H9 (cell line): ENCODE measurements around the gene C2CD2. TPM values are rescaled to one million over a fixed set of nuclear protein-coding genes. Genes with fewer than 3 reads are reported as not detected.

ENCODE experiments used
- DNase-seq: peaks from one replicate; pipeline ENCODE4 v3.0.0-alpha.2; 2017
- H2AFZ ChIP-seq: one replicate; pipeline ENCODE4 v1.6.1; 2013; ENCODE audit warnings: mild to moderate bottlenecking, low read length, control low read depth, moderate library complexity
- H2AK5ac ChIP-seq: 2 replicates; pipeline ENCODE4 v1.6.1; 2013; ENCODE audit warnings: low read length, control low read depth, mixed read lengths; ENCODE audit not compliant: insufficient read length
- H2BK120ac ChIP-seq: one replicate; pipeline ENCODE4 v1.6.1; 2013; ENCODE audit warnings: low read depth, mild to moderate bottlenecking, low read length, control low read depth, inconsistent platforms; ENCODE audit not compliant: poor library complexity, severe bottlenecking
- H2BK12ac ChIP-seq: 2 replicates; pipeline ENCODE4 v1.6.1; 2013; ENCODE audit warnings: low read length, control low read depth, mixed read lengths, low read depth; ENCODE audit not compliant: insufficient read length
- H2BK15ac ChIP-seq: 2 replicates; pipeline ENCODE4 v1.6.1; 2013; ENCODE audit warnings: low read depth, low read length, control low read depth
- H2BK20ac ChIP-seq: one replicate; pipeline ENCODE4 v1.6.1; 2013; ENCODE audit warnings: low read depth, mild to moderate bottlenecking, low read length, control low read depth, inconsistent platforms; ENCODE audit not compliant: poor library complexity, severe bottlenecking
- H2BK5ac ChIP-seq: 2 replicates; pipeline ENCODE4 v1.6.1; 2013; ENCODE audit warnings: low read length, control low read depth, mixed read lengths; ENCODE audit not compliant: insufficient read length
- H3K14ac ChIP-seq: 2 replicates; pipeline ENCODE4 v1.6.1; 2013; ENCODE audit warnings: low read length, control low read depth; ENCODE audit not compliant: insufficient read depth
- H3K18ac ChIP-seq: 2 replicates; pipeline ENCODE4 v1.6.1; 2013; ENCODE audit warnings: low read depth, mild to moderate bottlenecking, mixed read lengths, low read length, control low read depth; ENCODE audit not compliant: insufficient read length
- H3K23ac ChIP-seq: 2 replicates; pipeline ENCODE4 v1.6.1; 2013; ENCODE audit warnings: low read length, control low read depth, mixed read lengths, low read depth; ENCODE audit not compliant: insufficient read length
- H3K23me2 ChIP-seq: 2 replicates; pipeline ENCODE4 v1.6.1; 2013; ENCODE audit warnings: low read depth, mild to moderate bottlenecking, mixed read lengths, low read length, control low read depth; ENCODE audit not compliant: insufficient read length, poor library complexity, severe bottlenecking
- H3K27ac ChIP-seq: 2 replicates; pipeline ENCODE4 v1.5.1; 2013; ENCODE audit warnings: low read length, control low read depth, mixed read lengths, low read depth; ENCODE audit not compliant: insufficient read length
- H3K27me3 ChIP-seq: 2 replicates; pipeline ENCODE4 v1.6.1; 2013; ENCODE audit warnings: low read length, control low read depth, inconsistent platforms; ENCODE audit not compliant: insufficient read depth
- H3K4ac ChIP-seq: 2 replicates; pipeline ENCODE4 v1.6.1; 2013; ENCODE audit warnings: low read depth, mild to moderate bottlenecking, control low read depth, inconsistent platforms, low read length, moderate library complexity
- H3K4me1 ChIP-seq: 2 replicates; pipeline ENCODE4 v1.6.1; 2013; ENCODE audit warnings: low read length, control low read depth, inconsistent platforms; ENCODE audit not compliant: insufficient read depth
- H3K4me2 ChIP-seq: 2 replicates; pipeline ENCODE4 v1.6.1; 2013; ENCODE audit warnings: low read length, control low read depth, mixed read lengths; ENCODE audit not compliant: insufficient read length, insufficient read depth
- H3K56ac ChIP-seq: 2 replicates; pipeline ENCODE4 v1.6.1; 2013; ENCODE audit warnings: low read depth, mild to moderate bottlenecking, mixed read lengths, low read length, control low read depth; ENCODE audit not compliant: insufficient read length
- H3K79me1 ChIP-seq: 2 replicates; pipeline ENCODE4 v1.6.1; 2013; ENCODE audit warnings: low read depth, mild to moderate bottlenecking, moderate library complexity, low read length, control low read depth, inconsistent platforms; ENCODE audit not compliant: insufficient read depth, poor library complexity, severe bottlenecking
- H3K79me2 ChIP-seq: 2 replicates; pipeline ENCODE4 v1.6.1; 2013; ENCODE audit warnings: low read length, control low read depth, inconsistent platforms; ENCODE audit not compliant: insufficient read depth
- H3K9ac ChIP-seq: 2 replicates; pipeline ENCODE4 v1.6.1; 2013; ENCODE audit warnings: low read length, control low read depth, mixed read lengths; ENCODE audit not compliant: insufficient read length; ENCODE audit errors: extremely low read depth
- H3K9me3 ChIP-seq: one replicate; pipeline ENCODE4 v1.6.1; 2013; ENCODE audit warnings: low read depth, low read length, inconsistent platforms; ENCODE audit not compliant: control insufficient read depth
- H3T11ph ChIP-seq: one replicate; pipeline ENCODE4 v1.6.1; 2013; ENCODE audit warnings: mild to moderate bottlenecking, low read length, control low read depth, inconsistent platforms
- H4K20me1 ChIP-seq: one replicate; pipeline ENCODE4 v1.6.1; 2013; ENCODE audit not compliant: control insufficient read depth, insufficient read length, insufficient read depth
- H4K5ac ChIP-seq: 2 replicates; pipeline ENCODE4 v1.6.1; 2013; ENCODE audit warnings: low read depth, mild to moderate bottlenecking, mixed read lengths, low read length, control low read depth; ENCODE audit not compliant: insufficient read length
- H4K8ac ChIP-seq: replicated peaks from 2 replicates; pipeline ENCODE4 v1.6.1; 2013; ENCODE audit warnings: low read length, control low read depth, mixed read lengths, low read depth; ENCODE audit not compliant: insufficient read length
- H4K91ac ChIP-seq: 2 replicates; pipeline ENCODE4 v1.6.1; 2013; ENCODE audit warnings: low read depth, mild to moderate bottlenecking, moderate library complexity, mixed read lengths, low read length, control low read depth; ENCODE audit not compliant: insufficient read length
- H3K27ac Mint-ChIP-seq, 3 experiments: 2 replicates in 2 of 3; 3 replicates in 1 of 3; pipeline ENCODE4 v1.8.0; 2020 to 2021; ENCODE audit warnings: mixed read lengths in 3 of 3, mild to moderate bottlenecking in 1 of 3, moderate library complexity in 1 of 3
- H3K27me3 Mint-ChIP-seq: 2 replicates; pipeline ENCODE4 v1.8.0; 2021; ENCODE audit warnings: low read depth, mild to moderate bottlenecking, moderate library complexity, mixed read lengths
- H3K36me3 Mint-ChIP-seq, 3 experiments: 2 replicates in 2 of 3; 3 replicates in 1 of 3; pipeline ENCODE4 v1.8.0; 2020 to 2021; ENCODE audit warnings: low read depth in 3 of 3, mixed read lengths in 3 of 3; ENCODE audit not compliant: insufficient read depth in 1 of 3
- H3K4me1 Mint-ChIP-seq, 2 experiments: 2 replicates each; pipeline ENCODE4 v1.8.0; 2020; ENCODE audit warnings: mixed read lengths in 2 of 2
- H3K4me3 Mint-ChIP-seq, 2 experiments: 2 replicates in 1 of 2; 3 replicates in 1 of 2; pipeline ENCODE4 v1.8.0; 2020 to 2021; ENCODE audit warnings: mild to moderate bottlenecking in 2 of 2, mixed read lengths in 2 of 2, moderate library complexity in 1 of 2
- H3K9me3 Mint-ChIP-seq, 2 experiments: 2 replicates in 1 of 2; 3 replicates in 1 of 2; pipeline ENCODE4 v1.8.0; 2020; ENCODE audit warnings: mild to moderate bottlenecking in 2 of 2, mixed read lengths in 2 of 2, moderate library complexity in 1 of 2
- WGBS: extraction: QIAGEN DNeasy Blood & Tissue Kit; methylation state at CpG from one replicate; pipeline ENCODE4 v1.1.7; 2013; ENCODE audit warnings: missing lambda C conversion rate, low lambda C conversion rate, mixed read lengths; ENCODE audit not compliant: insufficient read length; ENCODE audit errors: extremely low coverage; 5-methylcytosine and 5-hydroxymethylcytosine counted together
- total RNA-seq: library from RNA; stranded (reverse); gene quantifications from 2 replicates; pipeline ENCODE4 v1.2.1, GENCODE V29; 2021
- TF ChIP-seq, protein P1 (sequence below): fragments of 200-600 bp; sonication (generic); conservative IDR thresholded peaks from 3 replicates; pipeline ENCODE4 v1.8.0; 2021; ENCODE audit warnings: antibody characterized with exemption, mild to moderate bottlenecking

The C2CD2 gene
- total RNA-seq, 1 experiment from 2014 or later, result 14.6 TPM

DNA sequence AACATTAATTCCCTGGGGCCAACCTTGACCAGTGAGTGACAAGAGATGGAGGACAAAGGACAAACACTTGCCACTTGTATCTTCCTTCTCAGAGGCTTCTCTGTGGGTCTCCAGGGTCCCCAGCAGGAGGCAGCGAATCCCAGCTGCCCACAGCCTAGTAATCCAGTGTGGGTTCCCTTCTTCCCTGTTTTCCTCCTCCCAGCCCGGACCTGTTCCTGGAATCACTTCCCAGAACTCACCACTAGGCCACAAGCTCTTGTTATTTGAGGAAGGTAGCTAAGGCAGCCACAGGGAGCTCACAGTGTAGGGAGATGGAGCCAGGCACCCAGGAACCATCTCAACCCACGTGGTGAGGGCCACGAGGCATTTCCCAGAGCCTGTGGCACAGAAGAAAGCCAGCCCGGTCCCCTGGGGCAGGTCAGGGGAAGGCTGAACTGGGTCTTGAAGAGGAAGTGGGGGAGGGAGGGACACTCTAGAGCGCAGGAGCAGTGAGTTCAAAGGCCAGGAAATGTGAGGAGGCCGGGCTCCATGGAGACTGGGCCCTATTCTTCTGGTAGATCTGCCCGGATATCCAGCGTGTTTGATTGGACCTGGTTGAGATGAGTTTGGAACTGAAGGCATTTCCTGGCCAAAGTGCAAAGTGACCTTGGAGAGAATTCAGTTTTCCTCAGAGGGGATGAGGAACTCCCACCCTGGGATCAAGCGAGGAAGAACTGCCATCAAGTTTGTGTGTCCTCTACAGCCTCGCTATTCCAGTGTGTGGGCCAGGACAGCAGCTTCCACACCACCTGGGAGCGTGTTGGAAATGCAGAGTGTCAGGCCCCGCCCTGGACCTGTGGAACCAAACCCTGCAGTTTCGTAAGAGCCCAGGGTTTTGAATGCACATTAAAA, 20.3 kb upstream of the C2CD2 start:
- Mint-ChIP-seq H3K4me1 (peaks cover 11 to 17% of the 10 kb centered on the region in 2 experiments), H3K27ac (no peak overlapping the region), H3K36me3 (peaks cover 0 to 2% (median 2%) of the 10 kb centered on the region in 3 experiments; a peak in 4 of 7 replicates), H3K4me3 (no peak overlapping the region), H3K27me3 (peaks cover under 1% of the 10 kb centered on the region), H3K9me3 (peaks cover 2% of the 10 kb centered on the region in 2 experiments; a peak in 3 of 5 replicates)
- Histone ChIP-seq H3K79me1 (no peaks in the 10 kb centered on the region), H3K27me3 (no peaks in the 10 kb centered on the region), H3K4ac (no peak overlapping the region), H2BK120ac (no peak overlapping the region), H2AK5ac (no peak overlapping the region), H2BK15ac (no peak overlapping the region), H3K23ac (no peak overlapping the region), H3K79me2 (no peaks in the 10 kb centered on the region), H3K4me1 (no peaks in the 10 kb centered on the region), H4K20me1 (no peaks in the 10 kb centered on the region), H2AFZ (no peak overlapping the region), H3K9me3 (no peaks in the 10 kb centered on the region), H3K27ac (no peak overlapping the region), H4K8ac (no peak overlapping the region), H2BK5ac (no peak overlapping the region), H2BK12ac (no peak overlapping the region), H3K14ac (no peak overlapping the region; the same call in 1 of the 2 replicates), H3K23me2 (no peaks in the 10 kb centered on the region), H3K4me2 (no peak overlapping the region), H4K5ac (no peak overlapping the region), H3K56ac (no peak overlapping the region), H3K18ac (no peak overlapping the region), H2BK20ac (no peak overlapping the region), H3K9ac (no peak overlapping the region), H3T11ph (no peak overlapping the region), H4K91ac (no peak overlapping the region)
- DNase-seq, result no peak
- WGBS, result no CpG with 5 or more reads among the region's 14 CpGs
- TF ChIP-seq, protein P1, sequence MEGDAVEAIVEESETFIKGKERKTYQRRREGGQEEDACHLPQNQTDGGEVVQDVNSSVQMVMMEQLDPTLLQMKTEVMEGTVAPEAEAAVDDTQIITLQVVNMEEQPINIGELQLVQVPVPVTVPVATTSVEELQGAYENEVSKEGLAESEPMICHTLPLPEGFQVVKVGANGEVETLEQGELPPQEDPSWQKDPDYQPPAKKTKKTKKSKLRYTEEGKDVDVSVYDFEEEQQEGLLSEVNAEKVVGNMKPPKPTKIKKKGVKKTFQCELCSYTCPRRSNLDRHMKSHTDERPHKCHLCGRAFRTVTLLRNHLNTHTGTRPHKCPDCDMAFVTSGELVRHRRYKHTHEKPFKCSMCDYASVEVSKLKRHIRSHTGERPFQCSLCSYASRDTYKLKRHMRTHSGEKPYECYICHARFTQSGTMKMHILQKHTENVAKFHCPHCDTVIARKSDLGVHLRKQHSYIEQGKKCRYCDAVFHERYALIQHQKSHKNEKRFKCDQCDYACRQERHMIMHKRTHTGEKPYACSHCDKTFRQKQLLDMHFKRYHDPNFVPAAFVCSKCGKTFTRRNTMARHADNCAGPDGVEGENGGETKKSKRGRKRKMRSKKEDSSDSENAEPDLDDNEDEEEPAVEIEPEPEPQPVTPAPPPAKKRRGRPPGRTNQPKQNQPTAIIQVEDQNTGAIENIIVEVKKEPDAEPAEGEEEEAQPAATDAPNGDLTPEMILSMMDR, result peak; percentile 55
